Measurements from ENCODE around the gene ENO3.

Gene ENO3

DNA sequence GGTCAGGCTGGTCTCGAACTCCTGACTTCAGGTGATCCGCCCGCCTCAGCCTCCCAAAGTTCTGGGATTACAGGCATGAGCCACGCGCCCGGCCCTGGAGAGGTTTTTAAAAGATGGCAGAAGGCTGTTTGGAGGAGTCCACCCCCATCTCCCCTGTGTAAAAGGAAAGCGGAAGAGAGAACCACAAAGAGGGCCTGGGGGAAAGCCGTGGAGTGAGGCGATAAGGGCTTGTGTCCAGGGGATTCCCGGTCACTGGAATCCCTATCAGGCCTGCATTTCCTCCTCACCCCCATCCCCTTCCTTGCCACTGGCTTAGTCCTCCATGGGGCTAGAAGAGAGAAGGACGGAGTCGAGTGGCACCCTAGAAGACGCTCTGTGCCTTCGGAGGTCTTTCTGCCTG is 19.0 kb upstream of the ENO3 start, which contains the start of gene GP1BA:
Gene GP1BA (plus strand): TSS at position 315 of the 400 bp plus-strand sequence. CDS start 328 bp downstream, outside the sequence.
- Mint-ChIP-seq H3K9me3 (no peaks in the 10 kb centered on the region), H3K36me3 (no peaks in the 10 kb centered on the region), H3K4me3 (no peak within 1 kb of the TSS), H3K27ac (no peak within 1 kb of the TSS), H3K4me1 (peaks cover 27% of the 10 kb centered on the region), H3K27me3 (no peaks in the 10 kb centered on the region)

- Mint-ChIP-seq H3K4me3 (no peak overlapping the region), H3K27ac (no peak overlapping the region), H3K4me1 (peaks cover 32% of the 10 kb centered on the region), H3K27me3 (no peaks in the 10 kb centered on the region), H3K36me3 (no peaks in the 10 kb centered on the region), H3K9me3 (no peaks in the 10 kb centered on the region)
Observed at GRCh38 chr17:4932756-4933155, 18.2 kb upstream of the ENO3 start.

GRCh38 chr17:4933646-4934045 is 17.3 kb upstream of the ENO3 start:
- H3K27ac Mint-ChIP-seq = peak overlapping the region; percentile 80
- H3K27me3 Mint-ChIP-seq = no peaks in the 10 kb centered on the region
- H3K4me1 Mint-ChIP-seq = peaks cover 38% of the 10 kb centered on the region
- no peaks in the 10 kb centered on the region for H3K9me3 Mint-ChIP-seq
- H3K36me3 Mint-ChIP-seq = no peaks in the 10 kb centered on the region
- H3K4me3 Mint-ChIP-seq = peak overlapping the region; percentile 30

- Mint-ChIP-seq H3K27ac (peak overlapping the region; percentile 20), H3K4me3 (no peak overlapping the region), H3K27me3 (no peaks in the 10 kb centered on the region), H3K36me3 (no peaks in the 10 kb centered on the region), H3K4me1 (peaks cover 43% of the 10 kb centered on the region), H3K9me3 (no peaks in the 10 kb centered on the region)
Observed at GRCh38 chr17:4934173-4934979, 16.5 kb upstream of the ENO3 start.

- Mint-ChIP-seq H3K4me1 (peaks cover 43% of the 10 kb centered on the region), H3K27ac (no peak overlapping the region), H3K4me3 (no peak overlapping the region), H3K27me3 (no peaks in the 10 kb centered on the region), H3K9me3 (no peaks in the 10 kb centered on the region), H3K36me3 (no peaks in the 10 kb centered on the region)
Observed at GRCh38 chr17:4935650-4936049, 15.3 kb upstream of the ENO3 start.

- Mint-ChIP-seq H3K36me3 (peaks cover 2% of the 10 kb centered on the region), H3K4me1 (peaks cover 48% of the 10 kb centered on the region), H3K4me3 (no peak overlapping the region), H3K9me3 (no peaks in the 10 kb centered on the region), H3K27me3 (no peaks in the 10 kb centered on the region), H3K27ac (no peak overlapping the region)
Observed at GRCh38 chr17:4936436-4936835, 14.5 kb upstream of the ENO3 start.

- peaks cover 8% of the 10 kb centered on the region for H3K36me3 Mint-ChIP-seq
- H3K4me3 Mint-ChIP-seq = peak overlapping the region; percentile 7
- H3K9me3 Mint-ChIP-seq = no peaks in the 10 kb centered on the region
- no peaks in the 10 kb centered on the region for H3K27me3 Mint-ChIP-seq
- H3K27ac Mint-ChIP-seq = no peak overlapping the region
- H3K4me1 Mint-ChIP-seq = peaks cover 59% of the 10 kb centered on the region
Observed at GRCh38 chr17:4937553-4937952, 13.4 kb upstream of the ENO3 start.

- Mint-ChIP-seq H3K4me1 (peaks cover 64% of the 10 kb centered on the region), H3K27ac (peak overlapping the region; percentile 72), H3K27me3 (no peaks in the 10 kb centered on the region), H3K36me3 (peaks cover 10% of the 10 kb centered on the region), H3K9me3 (no peaks in the 10 kb centered on the region), H3K4me3 (peak overlapping the region; percentile 94)
Observed at GRCh38 chr17:4938069-4938491, 12.8 kb upstream of the ENO3 start.

DNA sequence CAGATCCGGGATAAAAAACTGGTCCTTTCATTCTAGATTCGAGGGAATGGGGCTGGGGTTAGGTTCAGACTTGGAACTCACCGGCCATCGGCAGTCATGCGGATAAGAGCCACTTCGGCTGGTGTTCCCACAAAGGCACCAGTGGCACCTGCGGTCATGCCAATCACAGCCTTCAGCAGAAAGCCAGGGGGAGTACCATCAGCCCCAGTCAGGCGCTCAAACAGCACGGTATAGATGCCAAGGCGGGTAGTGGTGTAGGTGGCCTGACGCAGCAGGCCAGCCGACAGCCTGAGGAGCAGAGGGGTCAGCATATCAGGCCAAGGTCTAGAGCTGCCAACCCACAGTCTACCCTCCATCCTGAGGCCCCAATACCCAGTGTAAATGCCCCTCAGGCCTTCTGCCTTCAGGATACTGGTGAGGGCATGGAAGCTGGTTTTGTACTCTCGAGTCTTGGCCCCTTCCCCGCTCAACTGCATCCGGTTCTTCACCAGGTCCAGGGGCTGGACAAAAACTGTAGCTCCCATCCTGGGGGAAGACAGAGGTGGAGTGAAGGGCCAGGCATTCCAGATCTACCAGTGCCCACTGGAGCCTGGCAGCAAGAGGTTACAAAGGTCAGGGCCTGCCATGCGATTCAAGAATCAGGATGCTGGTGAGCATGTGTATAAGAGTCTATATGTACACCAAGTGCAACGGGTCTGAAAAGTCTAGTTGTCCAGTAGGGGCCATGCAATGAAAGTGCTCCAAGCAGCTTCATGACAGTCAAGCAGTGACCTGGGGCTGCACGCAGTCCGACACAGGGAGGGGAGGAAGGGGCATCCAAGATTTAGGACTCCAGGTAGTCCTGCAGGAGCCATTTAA is 12.0 kb upstream of the ENO3 start:
- no peaks in the 10 kb centered on the region for H3K27me3 Mint-ChIP-seq
- H3K36me3 Mint-ChIP-seq = peaks cover 13% of the 10 kb centered on the region
- H3K4me3 Mint-ChIP-seq = peak overlapping the region; percentile 94
- no peaks in the 10 kb centered on the region for H3K9me3 Mint-ChIP-seq
- H3K4me1 Mint-ChIP-seq = peaks cover 64% of the 10 kb centered on the region
- peak overlapping the region; percentile 93 for H3K27ac Mint-ChIP-seq

- Mint-ChIP-seq H3K27ac (peak overlapping the region; percentile 93), H3K4me3 (peak overlapping the region; percentile 94), H3K4me1 (peaks cover 64% of the 10 kb centered on the region), H3K9me3 (no peaks in the 10 kb centered on the region), H3K27me3 (no peaks in the 10 kb centered on the region), H3K36me3 (peaks cover 14% of the 10 kb centered on the region)
Observed at GRCh38 chr17:4939546-4939795, 11.4 kb upstream of the ENO3 start.

GRCh38 chr17:4939796-4940554 is 10.9 kb upstream of the ENO3 start, which contains the start of the genes RNF167 and SLC25A11:
TSS of gene RNF167 (plus strand) at chr17:4940268. CDS start at chr17:4940910, 642 bp downstream.
TSS of gene SLC25A11 (minus strand) at chr17:4940046. CDS start at chr17:4939910, 136 bp downstream.
- no peaks in the 10 kb centered on the region for H3K27me3 Mint-ChIP-seq
- H3K4me1 Mint-ChIP-seq = peaks cover 66% of the 10 kb centered on the region
- peak within 1 kb of the TSS; percentile 94 for H3K4me3 Mint-ChIP-seq
- peak within 1 kb of the TSS; percentile 99 for H3K27ac Mint-ChIP-seq
- H3K36me3 Mint-ChIP-seq = peaks cover 14% of the 10 kb centered on the region
- no peaks in the 10 kb centered on the region for H3K9me3 Mint-ChIP-seq

- Mint-ChIP-seq H3K4me1 (peaks cover 72% of the 10 kb centered on the region), H3K27ac (peak overlapping the region; percentile 99), H3K9me3 (no peaks in the 10 kb centered on the region), H3K27me3 (no peaks in the 10 kb centered on the region), H3K4me3 (peak overlapping the region; percentile 94), H3K36me3 (peaks cover 21% of the 10 kb centered on the region)
Observed at GRCh38 chr17:4940555-4941318, 10.2 kb upstream of the ENO3 start.

DNA sequence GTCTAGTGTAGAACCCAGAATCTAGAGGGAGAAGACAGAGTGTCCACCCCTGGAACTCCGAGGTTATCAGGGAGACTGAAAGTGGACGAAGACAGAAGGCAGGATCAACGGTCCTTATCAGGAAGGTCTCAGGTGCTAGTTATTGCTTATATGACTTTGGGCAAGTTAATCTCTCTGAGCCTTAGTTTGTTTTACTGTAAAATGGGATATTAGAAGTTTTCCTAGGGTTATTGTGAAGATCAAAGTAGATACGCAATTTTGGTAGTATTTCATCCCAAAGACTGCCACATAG is 9.7 kb upstream of the ENO3 start:
- H3K4me1 Mint-ChIP-seq = peaks cover 68% of the 10 kb centered on the region
- no peaks in the 10 kb centered on the region for H3K27me3 Mint-ChIP-seq
- peaks cover 24% of the 10 kb centered on the region for H3K36me3 Mint-ChIP-seq
- H3K9me3 Mint-ChIP-seq = no peaks in the 10 kb centered on the region
- H3K27ac Mint-ChIP-seq = peak overlapping the region; percentile 99
- H3K4me3 Mint-ChIP-seq = peak overlapping the region; percentile 94

GRCh38 chr17:4942760-4943508 is 8.0 kb upstream of the ENO3 start:
- no peaks in the 10 kb centered on the region for H3K27me3 Mint-ChIP-seq
- no peaks in the 10 kb centered on the region for H3K9me3 Mint-ChIP-seq
- peak overlapping the region; percentile 84 for H3K27ac Mint-ChIP-seq
- peaks cover 33% of the 10 kb centered on the region for H3K36me3 Mint-ChIP-seq
- H3K4me1 Mint-ChIP-seq = peaks cover 60% of the 10 kb centered on the region
- peak overlapping the region; percentile 100 for H3K4me3 Mint-ChIP-seq
